GM23338 (cell line): ENCODE results near the gene DYNLT5. TPM values are rescaled to one million over a fixed set of nuclear protein-coding genes. Genes with fewer than 3 reads are reported as not detected.

ENCODE experiments used
- ATAC-seq: fragments of 200-7000 bp; cut with Tn5 transposase; 3 replicates; pipeline ENCODE4 v1.9.1; 2020
- DNase-seq: peaks from one replicate; pipeline ENCODE4 v3.0.0-alpha.2; 2015; ENCODE audit warnings: low spot score
- H2AFZ ChIP-seq: fragments of 200-600 bp; sonication (generic); 2 replicates; pipeline ENCODE4 v1.8.0; 2016; ENCODE audit warnings: antibody characterized with exemption, mild to moderate bottlenecking, moderate library complexity
- H3F3A ChIP-seq: fragments of 200-600 bp; sonication (generic); replicated peaks from 2 replicates; pipeline ENCODE4 v1.8.0; 2017; ENCODE audit warnings: antibody characterized with exemption, mixed run types, low read depth
- H3K27ac ChIP-seq: fragments of 200-600 bp; sonication (generic); 2 replicates; pipeline ENCODE4 v1.6.1; 2016; ENCODE audit warnings: low read depth
- H3K27me3 ChIP-seq: fragments of 200-600 bp; sonication (generic); 2 replicates; pipeline ENCODE4 v1.8.0; 2016; ENCODE audit warnings: mild to moderate bottlenecking, mixed run types, moderate library complexity; ENCODE audit not compliant: insufficient read depth
- H3K36me3 ChIP-seq: fragments of 200-600 bp; sonication (generic); 2 replicates; pipeline ENCODE4 v1.8.0; 2016; ENCODE audit warnings: mild to moderate bottlenecking; ENCODE audit not compliant: insufficient read depth
- H3K4me1 ChIP-seq: fragments of 200-600 bp; sonication (generic); 2 replicates; pipeline ENCODE4 v1.8.0; 2016; ENCODE audit warnings: mild to moderate bottlenecking, moderate library complexity; ENCODE audit not compliant: insufficient read depth
- H3K4me2 ChIP-seq: fragments of 200-600 bp; sonication (generic); 2 replicates; pipeline ENCODE4 v1.7.1; 2017; ENCODE audit warnings: mixed run types
- H3K4me3 ChIP-seq: fragments of 200-600 bp; sonication (generic); 2 replicates; pipeline ENCODE4 v1.6.1; 2016; ENCODE audit warnings: mixed run types
- H3K79me2 ChIP-seq: fragments of 200-600 bp; sonication (generic); replicated peaks from 2 replicates; pipeline ENCODE4 v1.8.0; 2017; ENCODE audit warnings: mild to moderate bottlenecking; ENCODE audit not compliant: insufficient read depth
- H3K9me2 ChIP-seq: fragments of 200-600 bp; sonication (generic); 2 replicates; pipeline ENCODE4 v1.8.0; 2017; ENCODE audit not compliant: insufficient read depth
- H4K20me1 ChIP-seq: fragments of 200-600 bp; sonication (generic); replicated peaks from 2 replicates; pipeline ENCODE4 v1.8.0; 2017; ENCODE audit warnings: mild to moderate bottlenecking; ENCODE audit not compliant: insufficient read depth
- H3K27ac Mint-ChIP-seq: 2 replicates; pipeline ENCODE4 v1.8.0; 2020; ENCODE audit warnings: inconsistent platforms, mild to moderate bottlenecking, moderate library complexity, mixed read lengths
- H3K27me3 Mint-ChIP-seq: 3 replicates; pipeline ENCODE4 v1.8.0; 2022; ENCODE audit warnings: low read depth, mild to moderate bottlenecking, moderate library complexity, mixed read lengths, inconsistent platforms; ENCODE audit not compliant: insufficient read depth, poor library complexity
- H3K36me3 Mint-ChIP-seq: 3 replicates; pipeline ENCODE4 v1.8.0; 2021; ENCODE audit warnings: low read depth, mild to moderate bottlenecking, inconsistent platforms, moderate library complexity, mixed read lengths
- H3K4me1 Mint-ChIP-seq: 3 replicates; pipeline ENCODE4 v1.8.0; 2020; ENCODE audit warnings: mild to moderate bottlenecking, inconsistent platforms, mixed read lengths
- H3K4me3 Mint-ChIP-seq: 3 replicates; pipeline ENCODE4 v1.8.0; 2021; ENCODE audit warnings: moderate library complexity, mild to moderate bottlenecking, inconsistent platforms, mixed read lengths
- H3K9me3 Mint-ChIP-seq: 3 replicates; pipeline ENCODE4 v1.8.0; 2020; ENCODE audit warnings: moderate library complexity, mild to moderate bottlenecking, inconsistent platforms, mixed read lengths
- CREB1 ChIP-seq: fragments of 250-450 bp; sonication (Bioruptor Pico); IDR thresholded peaks from 2 replicates; pipeline ENCODE4 v1.5.0; 2020; ENCODE audit warnings: low read depth, mild to moderate bottlenecking, moderate library complexity
- CTCF ChIP-seq, 2 experiments: fragments of 200-600 bp in 1 of 2; sonication (generic) in 1 of 2; conservative IDR thresholded peaks; 2 replicates each; pipeline versions ENCODE4 v1.5.1 to v1.6.1; 2016 to 2017; ENCODE audit warnings: antibody characterized with exemption in 2 of 2, low read depth in 2 of 2, mild to moderate bottlenecking in 2 of 2, moderate library complexity in 1 of 2
- ETS1 ChIP-seq: IDR thresholded peaks from 2 replicates; pipeline ENCODE4 v1.6.1; 2016; ENCODE audit warnings: antibody characterized with exemption
- EZH2 ChIP-seq: fragments of 200-600 bp; sonication (generic); IDR thresholded peaks from one replicate; pipeline ENCODE4 v1.8.0; 2017; ENCODE audit warnings: antibody characterized with exemption, mild to moderate bottlenecking, low read depth; ENCODE audit not compliant: unreplicated experiment
- EZH2phosphoT487 ChIP-seq: fragments of 200-600 bp; sonication (generic); IDR thresholded peaks from one replicate; pipeline ENCODE4 v1.8.1; 2018; ENCODE audit warnings: antibody characterized with exemption; ENCODE audit not compliant: unreplicated experiment
- JUNB ChIP-seq: IDR thresholded peaks from one replicate; pipeline ENCODE4 v1.6.1; 2016; ENCODE audit warnings: antibody characterized with exemption; ENCODE audit not compliant: unreplicated experiment
- NANOG ChIP-seq: IDR thresholded peaks from 2 replicates; pipeline ENCODE4 v1.6.1; 2016; ENCODE audit warnings: antibody characterized with exemption, borderline replicate concordance
- POLR2AphosphoS5 ChIP-seq: IDR thresholded peaks from 2 replicates; pipeline ENCODE4 v1.6.1; 2016; ENCODE audit warnings: antibody characterized with exemption, low read depth
- REST ChIP-seq: IDR thresholded peaks from one replicate; pipeline ENCODE4 v1.6.1; 2018; ENCODE audit warnings: antibody characterized with exemption; ENCODE audit not compliant: unreplicated experiment
- STAT1 ChIP-seq: IDR thresholded peaks from one replicate; pipeline ENCODE4 v1.6.1; 2016; ENCODE audit warnings: antibody characterized with exemption; ENCODE audit not compliant: unreplicated experiment
- ZNF114 ChIP-seq: fragments of 250-450 bp; sonication (Bioruptor Pico); IDR thresholded peaks from 2 replicates; pipeline ENCODE4 v1.5.0; 2020; ENCODE audit warnings: mild to moderate bottlenecking, moderate library complexity
- ZNF331 ChIP-seq: fragments of 250-450 bp; sonication (Bioruptor Pico); IDR thresholded peaks from 2 replicates; pipeline ENCODE4 v1.5.0; 2020; ENCODE audit warnings: low read depth, mild to moderate bottlenecking, moderate library complexity
- ZNF462 ChIP-seq: fragments of 250-450 bp; sonication (Bioruptor Pico); IDR thresholded peaks from 2 replicates; pipeline ENCODE4 v1.5.0; 2020; ENCODE audit warnings: mild to moderate bottlenecking, moderate library complexity
- polyA plus RNA-seq: library from polyadenylated mRNA; unstranded; fragments of >200 nt; fragmentation: Nextera tagmentation; extraction: Ambion mirVana; gene quantifications from 2 replicates; pipeline ENCODE4 v1.2.1, GENCODE V29; 2016
- total RNA-seq: library from RNA; depleted of rRNA; stranded (reverse); fragments of >200 nt; shearing (Covaris generic); gene quantifications from 2 replicates; pipeline ENCODE4 v1.2.3, GENCODE V29; 2014

The DYNLT5 gene
- total and polyA plus RNA-seq, 2 experiments from 2014 or later, result 0.95 to 2.8 TPM

GRCh38 chr1:66791621-66792610 lies 39.7 kb downstream of the DYNLT5 start:
- Histone ChIP-seq H3K79me2 (no peaks in the 10 kb centered on the region), H2AFZ (no peak overlapping the region), H3K9me2 (no peaks in the 10 kb centered on the region), H3K27me3 (no peaks in the 10 kb centered on the region), H3K4me2 (no peak overlapping the region), H3K4me3 (no peak overlapping the region), H3K4me1 (no peaks in the 10 kb centered on the region), H3F3A (no peaks in the 10 kb centered on the region), H3K27ac (no peak overlapping the region), H4K20me1 (no peaks in the 10 kb centered on the region), H3K36me3 (no peaks in the 10 kb centered on the region)
- Mint-ChIP-seq H3K27ac (no peak overlapping the region), H3K9me3 (no peaks in the 10 kb centered on the region), H3K27me3 (no peaks in the 10 kb centered on the region), H3K4me3 (no peak overlapping the region), H3K4me1 (peaks cover 10% of the 10 kb centered on the region; the same call in 2 of the 3 replicates), H3K36me3 (no peaks in the 10 kb centered on the region)
- ATAC-seq (no peak), DNase-seq (no peak)
- no peak for TF ChIP-seq EZH2phosphoT487
- TF ChIP-seq JUNB, result no peak
- TF ChIP-seq ETS1, result no peak
- no peak for TF ChIP-seq POLR2AphosphoS5
- no peak for TF ChIP-seq ZNF462 (CRISPR knock-in tag)
- no peak for TF ChIP-seq CTCF (conservative IDR thresholded peaks at IDR 0.05; ENCODE audit: low read depth in 2 of 2)
- TF ChIP-seq ZNF114, result no peak
- TF ChIP-seq STAT1, result no peak
- TF ChIP-seq REST, result no peak
- TF ChIP-seq ZNF331 (CRISPR knock-in tag), result no peak
- no peak for TF ChIP-seq CREB1
- TF ChIP-seq EZH2, result no peak
- no peak for TF ChIP-seq NANOG
